Suppressor macrophage (primary cell): ENCODE data around the gene NR4A2.
A peak's percentile ranks its signal among the peaks of the same experiment; 100 is the strongest.

Source experiments
- DNase-seq, 4 experiments: peaks; one replicate each; pipeline ENCODE4 v3.0.0-alpha.2; 2020 to 2022
- total RNA-seq, 17 experiments: gene quantifications; one replicate each; lab custom pipeline; 2026; ENCODE audit warnings: mixed read lengths in 6 of 17, inconsistent platforms in 3 of 17; lab: John Stamatoyannopoulos, UW

NR4A2 gene
- 1.6 to 39.3 (median 5.2) reads per million in 17 experiments for total RNA-seq

- DNase-seq: peak; percentile 92 to 95 (median 94)
Measured at GRCh38 chr2:156332534-156333273, at the start of gene NR4A2. Gene NR4A2 (minus strand): TSS chr2:156332721. CDS start chr2:156330186, 2,535 bp downstream.

GRCh38 chr2:156380117-156380645 is 47.7 kb upstream of the NR4A2 start:
- DNase-seq: no peak

GRCh38 chr2:156379714-156380113 is 47.2 kb upstream of the NR4A2 start:
- DNase-seq: no peak

DNA sequence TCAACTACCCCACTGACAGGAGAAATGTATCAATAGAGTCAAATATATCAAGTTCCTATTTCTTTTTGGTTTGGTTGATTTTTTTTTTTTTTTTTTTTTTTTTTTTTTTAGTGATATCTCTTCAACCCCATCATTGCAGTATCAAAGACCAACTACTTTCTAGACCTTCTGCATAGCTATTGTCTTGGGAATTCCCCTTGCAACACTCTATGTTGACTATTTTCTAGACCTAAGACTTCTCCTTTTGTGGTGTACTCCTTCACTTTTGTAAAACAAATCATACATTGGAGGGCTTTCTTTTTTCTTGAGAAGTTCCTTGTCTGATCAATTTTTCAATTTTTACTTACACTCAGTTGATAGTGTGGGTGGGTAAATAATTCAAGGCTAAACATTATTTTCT is 46.5 kb upstream of the NR4A2 start:
- DNase-seq: peak in 2 of 4 experiments; percentile 48 to 59

DNA sequence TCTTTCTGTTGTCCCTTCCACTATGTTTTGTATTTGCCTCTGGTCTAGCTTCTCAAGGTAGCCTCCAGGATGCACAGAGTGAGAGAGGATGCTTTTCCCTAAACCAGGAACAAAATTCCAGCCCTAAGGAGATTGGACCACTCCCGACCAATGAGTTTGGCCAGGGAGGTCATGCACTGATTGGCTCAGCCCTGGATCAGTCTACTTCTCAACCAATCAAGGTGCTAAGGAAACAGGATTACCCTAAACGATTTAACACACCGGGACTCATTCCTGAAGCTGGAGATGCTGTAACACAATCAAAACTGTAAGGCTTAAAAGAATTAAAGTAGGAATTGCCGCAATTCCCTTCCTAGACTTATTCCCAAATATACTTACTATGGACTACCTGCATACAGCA is 34.2 kb upstream of the NR4A2 start:
- no peak for DNase-seq

GRCh38 chr2:156363141-156363540 is 30.6 kb upstream of the NR4A2 start:
- no peak for DNase-seq

DNA sequence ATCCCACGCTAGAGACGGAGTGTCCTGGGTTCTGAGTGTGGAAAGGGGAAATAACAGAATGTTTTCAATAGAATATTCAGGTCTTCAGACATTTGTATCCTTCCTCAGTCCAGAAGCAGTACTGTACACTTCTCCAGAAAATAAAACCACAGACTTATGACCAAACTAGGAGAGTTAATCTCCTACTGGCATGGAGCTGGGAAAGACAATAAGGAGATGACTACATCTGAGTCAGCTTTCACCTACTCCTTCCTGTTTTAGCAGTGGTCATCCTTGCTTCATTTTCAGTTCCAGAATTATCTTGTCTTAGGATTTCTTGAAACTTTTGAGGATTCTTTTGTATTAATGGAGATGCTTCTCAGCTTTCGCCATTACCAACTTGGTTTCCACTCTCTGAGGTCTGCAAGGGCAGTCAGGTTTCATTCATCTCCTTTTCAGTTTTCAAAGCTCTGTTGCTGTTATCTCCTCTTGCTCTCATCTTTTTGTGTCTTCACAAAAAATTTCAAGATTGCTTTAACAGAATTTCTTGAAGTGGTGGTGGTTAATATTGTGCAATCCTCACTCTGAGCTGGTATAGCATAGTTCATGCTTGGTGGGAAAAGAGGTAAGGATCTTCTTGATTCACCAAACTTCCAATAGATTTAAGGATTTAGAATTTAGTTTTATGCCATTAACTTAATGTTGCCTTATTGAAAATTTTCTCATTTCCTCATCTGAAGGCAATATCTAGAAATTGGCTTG is 23.7 kb upstream of the NR4A2 start:
- peak; percentile 53 to 91 (median 70) for DNase-seq

DNA sequence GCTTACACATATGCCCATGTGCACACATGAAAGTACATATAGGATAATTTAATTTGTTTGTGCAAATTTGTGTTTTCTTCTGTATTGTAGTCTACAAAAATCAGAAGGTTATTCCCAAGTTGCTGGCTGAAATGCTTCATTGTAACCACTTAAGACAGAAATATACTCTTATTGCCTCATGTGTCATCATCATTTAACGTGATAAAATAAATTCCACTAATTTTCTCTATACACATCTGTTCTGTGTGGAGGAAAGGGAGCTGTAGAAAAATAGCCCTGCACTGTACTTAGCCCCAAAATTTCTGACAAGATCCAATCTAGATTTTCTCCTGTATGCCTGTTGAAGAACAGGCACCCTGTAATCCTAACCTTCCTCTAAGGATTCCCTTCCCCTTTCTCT is 20.4 kb upstream of the NR4A2 start:
- DNase-seq: no peak

- DNase-seq: no peak
Measured at GRCh38 chr2:156350374-156351142, 18.0 kb upstream of the NR4A2 start.

DNA sequence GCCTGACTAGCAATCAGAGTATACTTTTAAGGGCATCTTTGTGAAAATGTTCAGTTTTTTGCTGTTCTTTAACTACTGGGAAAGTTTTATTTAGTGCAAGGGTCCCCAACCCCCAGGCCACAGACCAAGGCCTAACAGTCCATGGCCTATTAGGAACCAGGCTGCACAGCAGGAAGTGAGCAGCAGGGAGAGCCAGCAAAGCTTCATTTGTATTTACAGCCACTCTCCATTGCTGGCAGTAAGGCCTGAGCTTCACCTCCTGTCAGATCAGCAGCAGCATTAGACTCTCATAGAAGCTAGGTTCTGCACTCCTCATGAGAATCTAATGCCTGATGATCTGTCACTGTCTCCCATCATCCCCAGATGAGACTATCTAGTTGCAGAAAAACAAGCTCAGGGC is 17.1 kb upstream of the NR4A2 start:
- no peak for DNase-seq

GRCh38 chr2:156349161-156349560 is 16.6 kb upstream of the NR4A2 start:
- no peak for DNase-seq

DNA sequence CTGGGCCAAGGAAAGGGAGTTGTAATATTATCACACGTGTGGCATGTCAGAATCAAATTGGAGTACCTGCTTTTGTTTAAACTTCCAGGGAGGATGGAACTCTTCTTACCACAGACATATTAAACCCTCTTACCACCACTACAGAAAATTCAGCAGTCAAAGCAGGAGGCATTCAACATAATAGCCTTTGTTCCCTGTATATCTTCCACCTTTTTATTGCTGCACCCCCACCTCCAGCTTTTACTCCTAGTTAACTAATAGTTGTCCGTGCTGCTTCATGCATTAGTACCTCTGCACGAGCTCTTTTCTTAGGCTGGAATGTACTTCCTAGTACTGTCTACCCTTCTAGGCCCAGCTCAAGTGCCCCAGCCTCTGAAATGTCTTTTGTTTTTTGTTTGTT is 14.9 kb upstream of the NR4A2 start:
- DNase-seq: no peak

GRCh38 chr2:156346731-156347130 is 14.2 kb upstream of the NR4A2 start:
- no peak for DNase-seq

GRCh38 chr2:156345582-156345981 is 13.1 kb upstream of the NR4A2 start:
- no peak for DNase-seq

GRCh38 chr2:156343940-156344301 is 11.4 kb upstream of the NR4A2 start:
- DNase-seq: peak in 1 of 4 experiments; percentile 28

DNA sequence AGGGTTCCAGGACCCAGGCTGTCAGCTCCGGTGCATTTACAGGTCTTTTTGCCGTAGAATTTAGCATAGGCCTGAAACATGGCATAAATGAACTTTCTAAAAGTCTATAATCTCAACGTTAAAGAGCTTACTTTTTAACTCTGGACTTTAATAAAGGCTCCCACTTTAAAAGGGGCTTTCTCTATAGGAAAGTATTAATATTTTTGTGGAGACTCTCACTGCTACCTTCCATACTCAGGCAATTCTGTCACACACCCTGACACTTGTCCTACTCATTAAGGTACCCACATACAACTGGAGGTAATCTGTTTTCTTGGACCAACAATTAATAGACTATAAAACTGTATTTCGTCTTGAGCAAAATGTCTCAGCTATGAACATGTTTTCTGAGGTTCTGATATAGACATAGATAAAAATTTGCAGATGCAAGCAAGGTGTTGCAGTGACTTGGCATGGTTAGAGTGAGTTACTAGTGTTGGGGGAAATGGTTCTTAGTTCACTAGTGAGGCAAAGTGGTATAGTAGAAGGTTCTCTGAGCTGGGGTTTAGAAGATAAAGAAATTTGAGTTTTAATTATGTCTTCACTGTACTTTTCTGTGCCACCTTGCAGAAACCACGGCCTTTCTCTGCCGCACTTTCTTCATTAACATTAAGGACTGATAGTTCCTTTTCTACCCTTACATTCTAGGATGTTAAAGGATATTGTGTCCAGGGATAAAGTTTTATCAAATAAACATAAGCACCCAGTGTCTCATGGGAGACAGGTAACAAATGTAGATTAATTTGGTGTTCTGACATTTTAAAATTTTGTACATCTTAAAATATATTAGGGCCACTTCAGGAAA is 10.8 kb upstream of the NR4A2 start:
- DNase-seq: no peak

DNA sequence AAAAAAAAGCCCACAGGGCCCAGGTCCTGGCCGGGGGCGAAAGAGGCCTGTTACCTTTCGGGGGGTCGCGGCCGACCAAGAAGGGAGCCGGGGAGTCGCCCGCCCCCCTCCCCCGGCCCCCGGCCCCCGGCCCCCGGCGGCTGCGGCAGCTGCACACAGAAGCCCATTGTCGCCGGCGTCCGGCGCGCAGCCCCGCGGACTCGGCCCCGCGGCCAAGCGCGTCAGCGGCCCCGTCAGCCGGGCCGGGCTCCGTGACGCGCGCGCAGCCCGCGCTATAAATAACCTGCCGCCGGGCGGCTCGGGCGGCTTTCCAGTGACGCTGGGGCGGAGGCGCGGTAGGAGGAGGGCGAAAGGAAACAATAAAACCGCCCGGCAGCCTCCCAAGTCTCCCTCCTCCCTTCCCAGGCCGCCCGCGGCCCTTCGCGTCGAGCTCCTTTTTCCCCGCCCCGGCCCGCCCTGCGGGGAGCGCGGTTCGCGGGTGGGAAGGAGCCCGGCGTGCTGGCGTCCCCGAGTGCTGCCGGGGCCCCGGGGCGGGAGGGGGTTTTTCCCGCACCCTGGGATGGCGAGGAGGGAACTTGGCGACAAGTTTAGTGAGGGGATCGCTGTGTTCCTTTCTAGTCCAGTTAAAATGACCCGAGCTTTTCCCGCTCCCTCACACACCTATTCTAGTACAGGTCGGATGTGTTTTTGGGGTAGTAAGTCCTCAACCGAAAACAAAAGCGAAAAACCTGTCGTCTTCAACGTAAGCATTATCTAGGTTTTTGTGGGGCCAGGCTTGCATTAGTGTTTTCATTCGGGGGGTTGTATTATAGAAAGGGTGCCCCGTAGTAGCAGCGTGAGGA is 10.0 kb upstream of the NR4A2 start:
- peak; percentile 97 to 98 (median 98) for DNase-seq

- peak; percentile 93 to 96 (median 94) for DNase-seq
Measured at GRCh38 chr2:156341452-156342253, 9.1 kb upstream of the NR4A2 start.

GRCh38 chr2:156340804-156341451 is 8.4 kb upstream of the NR4A2 start:
- peak in 2 of 4 experiments; percentile 34 to 50 for DNase-seq

- peak in 1 of 4 experiments; percentile 32 for DNase-seq
Measured at GRCh38 chr2:156340377-156340776, 7.9 kb upstream of the NR4A2 start.
